ENCODE data around the gene SLAIN2.

Gene SLAIN2

GRCh38 chr4:48366611-48367010 is 25.3 kb downstream of the SLAIN2 start:
- no peak for TF ChIP-seq CTCF (IDR thresholded peaks at IDR 0.05; ENCODE audit: insufficient read depth, low read depth, low read length, missing control alignments)
- DNase-seq (ENCODE audit: low read depth): no peak
- no peak overlapping the region for H3K4me3 ChIP-seq (ENCODE audit: low read depth, low read length)

DNA sequence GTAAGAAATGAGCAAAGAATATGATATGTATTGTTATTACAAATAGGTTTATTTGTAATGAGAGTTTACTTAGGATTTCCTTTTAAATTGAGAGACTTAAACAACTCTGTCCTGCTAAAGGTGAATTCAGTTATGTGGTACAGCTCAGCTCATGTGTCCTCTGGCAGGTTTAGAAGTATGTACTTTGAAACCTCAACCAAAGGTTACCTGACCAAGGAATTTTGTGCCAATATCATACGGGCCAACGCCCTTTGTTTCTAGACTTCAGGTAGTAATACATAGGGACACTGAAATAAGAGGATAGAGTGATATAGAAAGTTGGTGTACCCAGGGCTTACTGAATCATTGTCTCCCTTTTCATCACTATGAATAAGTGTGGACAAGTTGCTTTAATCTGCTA is 25.7 kb downstream of the SLAIN2 start:
- DNase-seq (ENCODE audit: low read depth): no peak
- H3K4me3 ChIP-seq (ENCODE audit: low read depth, low read length): no peak overlapping the region
- TF ChIP-seq CTCF (IDR thresholded peaks at IDR 0.05; ENCODE audit: insufficient read depth, low read depth, low read length, missing control alignments): no peak

DNA sequence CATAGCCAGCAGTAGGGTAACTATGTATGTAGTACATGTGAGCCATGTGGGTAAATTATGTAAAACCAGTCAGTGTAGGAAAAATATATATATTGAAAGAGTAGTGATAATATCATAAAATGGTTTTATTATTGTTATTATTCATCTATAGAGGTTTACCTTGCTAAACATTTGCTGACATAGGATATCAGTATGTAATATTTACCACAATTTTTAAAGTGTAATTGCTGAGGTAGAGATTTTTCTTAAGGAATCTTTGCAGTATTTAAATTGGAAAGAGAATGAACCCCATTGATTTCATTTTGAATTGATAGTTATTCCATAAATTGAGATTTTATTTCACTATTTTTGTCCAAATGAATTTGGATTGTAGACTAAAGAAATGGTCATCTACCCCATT is 27.1 kb downstream of the SLAIN2 start:
- TF ChIP-seq CTCF (IDR thresholded peaks at IDR 0.05; ENCODE audit: insufficient read depth, low read depth, low read length, missing control alignments): no peak
- no peak overlapping the region for H3K4me3 ChIP-seq (ENCODE audit: low read depth, low read length)
- DNase-seq (ENCODE audit: low read depth): no peak

GRCh38 chr4:48369248-48369647 is 27.9 kb downstream of the SLAIN2 start:
- no peak overlapping the region for H3K4me3 ChIP-seq (ENCODE audit: low read depth, low read length)
- no peak for DNase-seq (ENCODE audit: low read depth)
- no peak for TF ChIP-seq CTCF (IDR thresholded peaks at IDR 0.05; ENCODE audit: insufficient read depth, low read depth, low read length, missing control alignments)

GRCh38 chr4:48369771-48370170 is 28.4 kb downstream of the SLAIN2 start:
- DNase-seq (ENCODE audit: low read depth): no peak
- H3K4me3 ChIP-seq (ENCODE audit: low read depth, low read length): no peak overlapping the region
- TF ChIP-seq CTCF (IDR thresholded peaks at IDR 0.05; ENCODE audit: insufficient read depth, low read depth, low read length, missing control alignments): no peak

DNA sequence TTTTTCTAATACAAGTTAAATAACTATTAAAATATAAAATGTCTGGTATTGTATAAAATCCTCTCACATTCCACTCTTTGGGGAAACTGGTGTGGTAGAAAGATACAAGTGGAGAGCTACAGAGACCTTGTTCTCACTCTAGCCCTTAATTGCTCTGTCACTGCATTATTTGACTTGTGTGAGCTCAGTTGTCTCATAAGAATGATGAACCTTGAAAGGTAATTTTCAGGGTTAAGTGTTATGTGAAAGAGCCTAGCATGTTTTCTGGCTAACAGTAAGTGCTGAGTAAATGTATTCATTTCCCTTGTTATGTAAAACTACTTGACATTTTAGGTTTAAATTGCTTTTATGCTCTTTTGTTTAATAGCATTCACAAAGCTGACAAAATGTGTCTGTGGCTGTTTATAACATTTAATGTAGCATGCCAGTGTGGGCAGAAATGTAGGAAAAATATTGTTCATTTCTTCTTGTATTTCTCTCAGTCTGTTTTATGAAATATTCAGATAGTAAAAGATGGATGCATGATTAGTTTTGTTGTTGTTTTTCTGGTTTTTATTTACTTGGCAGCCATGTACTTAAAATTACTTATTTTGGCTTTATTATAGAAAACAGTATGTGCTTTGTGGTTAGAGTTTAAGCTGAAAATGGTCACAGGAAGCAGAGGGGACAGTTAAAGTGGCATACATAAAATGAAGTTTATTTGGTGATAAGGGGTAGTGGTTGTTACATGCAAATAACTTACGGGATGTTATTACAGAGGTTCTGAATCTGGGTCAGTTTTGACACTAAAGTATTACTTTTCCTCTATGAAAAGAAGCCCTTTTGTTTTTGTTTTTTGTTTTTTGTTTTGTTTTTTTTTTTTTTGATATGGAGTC is 29.2 kb downstream of the SLAIN2 start:
- peak; percentile 49 for DNase-seq (ENCODE audit: low read depth)
- H3K4me3 ChIP-seq (ENCODE audit: low read depth, low read length): no peak overlapping the region
- no peak for TF ChIP-seq CTCF (IDR thresholded peaks at IDR 0.05; ENCODE audit: insufficient read depth, low read depth, low read length, missing control alignments)

DNA sequence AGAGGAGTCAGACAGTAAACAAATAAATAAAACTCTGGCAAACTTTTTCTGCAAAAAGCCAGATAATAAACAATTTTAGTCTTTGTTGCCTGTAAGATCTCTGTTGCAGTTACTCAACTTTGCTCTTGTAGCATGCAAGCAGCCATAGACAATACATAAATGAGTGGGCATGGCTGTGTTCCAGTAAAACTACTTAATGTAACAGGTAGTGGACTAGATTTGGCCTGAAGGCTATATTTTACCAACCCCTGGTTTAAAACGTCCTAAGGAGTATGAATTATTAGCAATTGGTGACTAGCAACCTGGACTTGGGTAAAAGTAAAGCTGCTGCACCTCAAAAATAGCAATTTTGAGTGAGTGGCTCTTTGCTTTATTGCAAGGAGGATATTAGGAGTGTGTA is 30.9 kb downstream of the SLAIN2 start:
- no peak overlapping the region for H3K4me3 ChIP-seq (ENCODE audit: low read depth, low read length)
- no peak for DNase-seq (ENCODE audit: low read depth)
- no peak for TF ChIP-seq CTCF (IDR thresholded peaks at IDR 0.05; ENCODE audit: insufficient read depth, low read depth, low read length, missing control alignments)

Data from GM12865 (cell line).